AG09309 (cell line): ENCODE results near the gene OXTR.

ENCODE experiments used
- DNase-seq: peaks from one replicate; pipeline ENCODE4 v3.0.0-alpha.2; 2010; ENCODE audit warnings: low read depth
- H3K4me3 ChIP-seq: 2 replicates; pipeline ENCODE4 v1.5.1; 2011; ENCODE audit warnings: mild to moderate bottlenecking, low read depth, low read length, moderate library complexity; ENCODE audit not compliant: control insufficient read depth
- CTCF ChIP-seq: IDR thresholded peaks from 2 replicates; pipeline ENCODE4 v1.5.1; 2011; ENCODE audit warnings: mild to moderate bottlenecking, low read depth, low read length, inconsistent platforms; ENCODE audit not compliant: insufficient read depth, control insufficient read depth; ENCODE audit errors: missing control alignments

OXTR gene

GRCh38 chr3:8734137-8734878 is 35.1 kb downstream of the OXTR start:
- H3K4me3 ChIP-seq = no peak overlapping the region
- DNase-seq = no peak
- no peak for TF ChIP-seq CTCF

GRCh38 chr3:8733332-8734094 is 35.9 kb downstream of the OXTR start, which contains the start of gene CAV3:
CAV3 (plus strand) TSS chr3:8733802; CDS start chr3:8733877, 75 bp downstream.
- no peak for TF ChIP-seq CTCF
- no peak for DNase-seq
- H3K4me3 ChIP-seq = no peak within 1 kb of the TSS

GRCh38 chr3:8732413-8732812 is 37.0 kb downstream of the OXTR start:
- H3K4me3 ChIP-seq = no peak overlapping the region
- no peak for TF ChIP-seq CTCF
- DNase-seq = no peak

- no peak for TF ChIP-seq CTCF
- no peak overlapping the region for H3K4me3 ChIP-seq
- no peak for DNase-seq
Measured at GRCh38 chr3:8730656-8731055, 38.8 kb downstream of the OXTR start.

GRCh38 chr3:8729479-8729878 is 39.9 kb downstream of the OXTR start:
- H3K4me3 ChIP-seq = no peak overlapping the region
- no peak for TF ChIP-seq CTCF

GRCh38 chr3:8727605-8728512 is 41.6 kb downstream of the OXTR start:
- TF ChIP-seq CTCF = no peak
- no peak overlapping the region for H3K4me3 ChIP-seq
- DNase-seq = no peak

More at GRCh38 chr3:8729479-8729878, 39.9 kb downstream of the OXTR start:
- no peak for DNase-seq
